Activated T-helper 9 cell treated with anti-CD3 and anti-CD28 coated beads, Interleukin-2, amount 50 U/mL, for 16 hours (primary cell): ENCODE measurements around the gene CSPG4.
A peak's percentile ranks its signal among the peaks of the same experiment; 100 is the strongest.
"Not testable (repeated sequence)": the region's sequence is repeated elsewhere in the genome, so short reads cannot be mapped to it uniquely, and the experiment has no call there.

ENCODE experiments used
- DNase-seq: peaks from one replicate; pipeline ENCODE4 v3.0.0-alpha.2; 2020; ENCODE audit warnings: low read depth

The CSPG4 gene

DNA sequence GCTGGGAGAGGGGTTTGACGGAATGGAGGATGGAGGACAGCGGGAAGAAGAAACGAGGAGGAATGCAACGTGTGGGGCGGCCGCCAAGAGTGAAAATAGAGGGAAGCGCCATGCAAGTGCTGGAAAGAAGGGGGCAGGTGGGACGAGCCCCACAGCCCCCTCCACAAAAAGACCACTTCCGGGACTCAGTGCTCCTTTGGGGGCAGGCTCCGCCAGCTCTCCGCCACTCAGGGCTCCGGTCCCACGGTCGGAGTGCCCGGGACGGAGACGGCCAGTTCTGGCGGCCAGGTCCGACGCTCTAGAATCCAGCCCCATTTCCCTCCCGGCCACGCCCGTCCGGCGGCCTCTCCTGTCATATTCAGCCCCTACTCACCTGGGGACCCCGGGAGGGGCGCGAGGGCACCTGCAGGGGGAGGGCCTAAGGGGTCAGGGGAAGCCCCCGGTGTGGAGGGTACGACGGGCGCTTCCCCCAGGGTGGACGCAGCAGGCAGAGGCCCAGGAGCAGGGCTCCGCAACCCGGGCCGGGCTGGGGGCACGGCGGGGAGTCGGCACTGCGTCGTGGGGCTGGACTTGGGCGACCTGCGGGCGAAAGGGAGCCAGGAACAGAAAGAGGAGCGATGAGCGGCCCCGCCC, 25.5 kb upstream of the CSPG4 start:
- DNase-seq: no peak

DNA sequence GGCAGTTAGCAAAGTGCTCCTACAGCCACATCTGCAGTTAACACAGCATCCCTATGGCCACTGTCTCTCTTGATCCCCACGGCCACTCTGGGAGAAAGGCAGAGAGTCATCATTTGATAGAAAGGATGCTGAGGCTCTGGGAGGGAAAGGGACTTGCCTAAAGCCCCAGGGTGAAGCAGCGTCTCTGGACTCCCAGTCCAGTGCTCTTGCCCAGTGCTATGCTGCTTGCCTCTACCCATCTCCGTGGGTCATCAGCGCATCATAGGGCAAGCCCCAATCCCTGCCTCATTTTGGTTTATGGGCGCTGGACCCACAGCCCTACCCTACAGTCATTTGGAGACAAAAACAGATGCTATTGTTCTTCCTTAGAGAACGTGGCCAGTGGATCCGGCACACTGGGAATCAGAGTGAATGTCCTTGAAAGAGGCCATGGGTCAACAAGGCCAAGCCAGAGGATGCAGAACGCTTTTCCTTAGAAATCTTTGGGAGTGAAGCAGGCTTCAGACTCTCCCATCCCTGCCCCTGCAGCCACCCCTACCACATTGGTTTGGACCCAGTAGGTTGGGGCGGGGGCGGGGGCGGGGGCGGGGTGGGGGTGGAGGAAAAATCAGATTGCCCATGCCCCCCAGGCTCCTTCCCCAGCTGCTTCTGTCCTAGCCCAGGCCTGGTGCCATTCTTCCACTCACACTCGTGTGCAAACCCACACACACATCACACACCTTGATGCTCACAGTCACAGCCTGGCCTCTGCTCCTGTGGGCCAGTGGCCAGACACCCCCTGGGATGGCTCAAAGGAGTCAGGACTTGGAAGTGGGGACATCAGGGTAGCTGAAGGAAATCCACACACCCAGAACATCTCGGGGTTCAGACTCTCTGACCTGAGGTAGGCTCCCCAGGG, 24.7 kb upstream of the CSPG4 start:
- DNase-seq: not testable (repeated sequence)

GRCh38 chr15:75736256-75736655, 23.6 kb upstream of the CSPG4 start:
- DNase-seq: no peak

DNA sequence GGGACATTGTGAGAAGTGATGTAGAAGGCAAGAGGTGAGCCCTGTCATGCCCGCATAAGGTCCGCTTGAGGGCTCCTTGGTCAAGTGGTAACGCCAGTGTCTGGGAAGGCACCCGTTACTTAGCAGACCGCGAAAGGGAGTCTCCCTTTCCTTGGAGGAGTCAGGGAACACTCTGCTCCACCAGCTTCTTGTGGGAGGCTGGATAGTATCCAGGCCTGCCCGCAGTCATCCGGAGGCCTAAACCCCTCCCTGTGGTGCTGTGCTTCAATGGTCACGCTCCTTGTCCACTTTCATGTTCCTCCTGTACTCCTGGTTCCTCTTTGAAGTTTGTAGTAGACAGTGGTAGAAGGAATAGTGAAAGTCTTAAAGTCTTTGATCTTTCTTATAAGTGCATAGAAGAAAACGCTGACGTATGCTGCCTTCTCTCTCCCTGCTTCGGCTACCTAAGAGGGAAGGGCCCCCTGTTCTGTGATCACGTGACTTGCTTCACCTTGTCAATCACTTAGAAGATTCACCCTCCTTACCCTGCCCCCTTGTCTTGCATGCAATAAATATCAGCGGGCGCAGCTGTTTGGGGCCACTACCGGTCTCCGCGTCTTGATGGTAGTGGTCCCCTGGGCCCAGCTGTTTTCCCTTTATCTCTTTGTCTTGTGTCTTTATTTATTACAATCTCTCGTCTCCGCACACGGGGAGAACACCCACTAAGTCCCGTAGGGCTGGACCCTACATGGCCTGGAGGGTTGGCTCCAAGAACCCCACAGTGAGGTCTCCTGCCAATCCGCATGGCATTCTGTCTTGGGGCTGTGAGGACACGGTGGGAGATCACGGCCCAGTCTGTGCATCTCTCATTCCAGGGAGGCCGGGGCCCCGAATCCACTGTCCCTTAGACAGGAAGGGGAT, 22.5 kb upstream of the CSPG4 start:
- not testable (repeated sequence) for DNase-seq

- no peak for DNase-seq
These were observed 21.4 kb upstream of the CSPG4 start for GRCh38 chr15:75733761-75734651.

- DNase-seq: no peak
These were observed 20.3 kb upstream of the CSPG4 start for GRCh38 chr15:75732809-75733451.

- no peak for DNase-seq
These were observed 19.6 kb upstream of the CSPG4 start for GRCh38 chr15:75732177-75732808.

- DNase-seq: no peak
These were observed 18.9 kb upstream of the CSPG4 start for GRCh38 chr15:75731248-75732151.

DNA sequence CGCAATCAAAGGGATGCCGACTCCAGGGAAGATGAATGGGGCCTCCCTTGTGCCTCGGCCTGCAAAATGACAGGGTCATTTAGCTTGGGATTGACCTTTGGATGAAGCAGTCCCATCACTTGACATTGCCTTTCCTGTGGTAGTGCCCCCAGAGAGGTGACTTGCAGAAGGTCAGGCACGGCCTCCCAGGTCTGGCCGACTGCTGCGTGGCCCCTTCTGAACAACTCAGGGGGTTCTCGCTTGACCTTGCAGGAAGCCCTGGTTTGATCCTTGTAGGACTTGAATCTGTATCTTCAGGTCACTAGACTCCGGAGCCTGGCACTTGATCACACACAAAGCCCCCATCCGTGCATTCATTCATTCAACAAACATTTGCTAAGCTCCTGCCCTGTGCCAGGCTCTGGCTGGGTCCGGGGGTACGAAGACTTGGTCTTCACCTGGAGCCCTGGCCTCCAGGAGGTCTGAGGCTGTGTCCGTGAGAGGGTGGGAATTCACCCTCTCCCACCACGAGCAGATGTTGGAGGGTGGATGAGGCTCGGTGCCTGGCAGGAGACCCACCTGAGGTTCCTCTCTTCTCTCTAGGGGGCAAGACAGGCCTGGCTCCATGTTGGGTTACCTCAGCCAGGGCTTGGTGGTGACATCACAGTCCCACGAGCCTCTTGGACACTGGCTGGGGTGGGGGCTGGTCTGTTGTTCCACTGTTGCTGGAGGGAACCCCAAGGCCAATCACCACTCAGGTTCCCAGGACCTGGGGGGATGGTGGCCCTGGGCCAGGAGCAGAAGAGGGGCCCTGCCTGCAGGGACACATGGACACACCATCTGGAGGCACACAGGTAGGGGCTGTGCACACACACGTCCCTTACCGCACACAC, 18.0 kb upstream of the CSPG4 start:
- not testable (repeated sequence) for DNase-seq

DNA sequence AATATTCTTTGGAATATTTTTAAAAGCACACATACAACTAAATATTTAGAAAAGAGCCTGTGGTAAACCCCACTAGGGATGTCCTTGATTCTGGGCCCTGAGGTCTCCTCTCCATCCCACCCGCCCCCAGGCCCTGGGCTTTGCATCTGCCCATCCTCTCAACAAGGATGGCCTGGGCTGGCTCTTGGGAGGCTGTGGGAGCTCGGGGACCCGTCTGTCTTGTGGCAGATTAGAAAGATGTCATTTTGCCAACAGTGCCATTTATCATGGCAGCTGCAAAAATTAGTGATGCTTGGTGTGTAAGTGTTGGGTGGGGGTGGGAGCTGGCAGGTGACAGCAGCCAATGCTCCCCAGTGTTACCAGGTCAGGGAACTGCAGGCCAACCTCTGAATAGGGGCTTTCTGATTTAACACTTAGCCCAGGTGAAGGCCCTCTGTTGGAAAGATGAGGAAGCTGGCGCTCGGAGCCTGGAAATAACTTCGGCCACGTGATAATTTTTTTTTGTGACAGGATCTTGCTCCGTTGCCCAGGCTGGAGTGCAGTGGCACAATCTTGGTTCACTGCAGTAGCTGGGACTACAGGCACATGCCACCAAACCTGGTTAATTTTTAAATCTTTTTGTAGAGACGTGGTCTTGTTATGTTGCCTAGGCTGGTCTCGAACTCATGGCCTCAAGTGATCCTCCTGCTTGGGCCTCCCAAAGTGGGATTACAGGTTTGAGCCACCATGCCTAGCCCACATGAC, 16.9 kb upstream of the CSPG4 start:
- no peak for DNase-seq

- DNase-seq: peak; percentile 56
These were observed 15.4 kb upstream of the CSPG4 start for GRCh38 chr15:75727851-75728715.

- no peak for DNase-seq
These were observed 14.4 kb upstream of the CSPG4 start for GRCh38 chr15:75727031-75727531.

GRCh38 chr15:75725719-75726607, 13.3 kb upstream of the CSPG4 start:
- no peak for DNase-seq

DNA sequence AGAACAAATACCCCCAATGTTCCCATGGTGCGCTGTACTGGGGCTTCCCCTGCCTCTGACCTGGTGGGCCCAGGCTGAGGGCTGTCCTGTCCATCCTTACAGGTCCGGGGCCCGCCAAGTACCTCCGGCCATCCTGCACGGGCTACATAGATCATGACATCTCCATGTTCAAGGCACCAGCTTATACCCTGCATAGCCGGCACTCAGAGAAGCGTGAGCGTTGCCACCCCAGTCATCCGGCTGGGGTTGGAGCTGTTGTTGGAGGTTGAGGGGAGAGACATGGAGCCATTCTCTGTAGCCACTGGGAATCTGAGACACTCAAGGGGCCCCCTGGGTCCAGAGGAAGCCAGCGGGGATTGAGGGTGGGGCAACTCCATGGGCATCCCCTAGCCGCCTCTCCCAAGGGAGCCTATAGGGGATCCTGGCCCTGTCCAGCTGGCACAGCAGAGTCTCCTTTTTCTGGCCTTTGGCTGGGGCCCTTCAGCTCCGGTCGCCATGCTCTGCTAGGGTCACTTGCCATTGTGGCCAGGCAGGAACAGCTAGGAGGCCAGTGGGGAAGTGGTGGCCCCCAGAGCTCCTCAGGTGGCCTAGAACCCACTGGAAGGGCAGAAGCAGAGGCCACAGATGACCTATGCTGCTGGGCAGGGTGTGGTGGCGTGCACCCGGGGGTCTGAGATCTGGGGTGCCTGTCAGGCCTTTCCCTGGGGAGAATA, 12.5 kb upstream of the CSPG4 start:
- no peak for DNase-seq
